Dedifferentiated amniotic fluid mesenchymal stem cell (primary cell): ENCODE measurements around the gene ADARB2.
"Not testable (repeated sequence)": the region's sequence is repeated elsewhere in the genome, so short reads cannot be mapped to it uniquely, and the experiment has no call there.

ENCODE experiments used
- DNase-seq: peaks from one replicate; pipeline ENCODE4 v3.0.0-alpha.2; 2016; ENCODE audit errors: extremely low spot score

ADARB2 gene

GRCh38 chr10:1171182-1171581 lies 566.1 kb downstream of the ADARB2 start:
- no peak for DNase-seq

GRCh38 chr10:1170867-1171180 lies 566.5 kb downstream of the ADARB2 start:
- DNase-seq: no peak

GRCh38 chr10:1169981-1170866 lies 567.1 kb downstream of the ADARB2 start:
- DNase-seq: no peak

GRCh38 chr10:1169186-1169885 lies 568.0 kb downstream of the ADARB2 start:
- no peak for DNase-seq

- no peak for DNase-seq
Observed at GRCh38 chr10:1168763-1169162, 568.6 kb downstream of the ADARB2 start.

GRCh38 chr10:1166828-1167275 lies 570.5 kb downstream of the ADARB2 start:
- DNase-seq: no peak

GRCh38 chr10:1166101-1166827 lies 571.1 kb downstream of the ADARB2 start:
- DNase-seq: no peak

GRCh38 chr10:1163831-1164230 lies 573.5 kb downstream of the ADARB2 start:
- no peak for DNase-seq

- no peak for DNase-seq
Observed at GRCh38 chr10:1163204-1163660, 574.1 kb downstream of the ADARB2 start.

- no peak for DNase-seq
Observed at GRCh38 chr10:1162481-1163203, 574.7 kb downstream of the ADARB2 start.

GRCh38 chr10:1161315-1161673 lies 576.0 kb downstream of the ADARB2 start:
- not testable (repeated sequence) for DNase-seq

- no peak for DNase-seq
Observed at GRCh38 chr10:1160561-1161314, 576.6 kb downstream of the ADARB2 start.

GRCh38 chr10:1159131-1160061 lies 577.9 kb downstream of the ADARB2 start:
- no peak for DNase-seq

GRCh38 chr10:1158536-1158935 lies 578.8 kb downstream of the ADARB2 start:
- not testable (repeated sequence) for DNase-seq

- DNase-seq: no peak
Observed at GRCh38 chr10:1158066-1158465, 579.3 kb downstream of the ADARB2 start.

- DNase-seq: no peak
Observed at GRCh38 chr10:1157615-1157933, 579.8 kb downstream of the ADARB2 start.

GRCh38 chr10:1156921-1157614 lies 580.3 kb downstream of the ADARB2 start:
- no peak for DNase-seq

GRCh38 chr10:1156616-1156886 lies 580.8 kb downstream of the ADARB2 start:
- DNase-seq: no peak

GRCh38 chr10:1155791-1156615 lies 581.3 kb downstream of the ADARB2 start:
- no peak for DNase-seq
